GM19397 (cell line): ENCODE measurements around the gene MOSMO.
"Not testable (repeated sequence)": the region's sequence is repeated elsewhere in the genome, so short reads cannot be mapped to it uniquely, and the experiment has no call there.

Experiments used
- ATAC-seq: cut with Tn5 transposase; IDR thresholded peaks from one replicate; pipeline ENCODE4 v1.9.1; 2021; ENCODE audit warnings: mild to moderate bottlenecking, moderate library complexity; ENCODE audit not compliant: unreplicated experiment

MOSMO gene

GRCh38 chr16:22035153-22035552 is 27.2 kb downstream of the MOSMO start:
- ATAC-seq, result no peak

- not testable (repeated sequence) for ATAC-seq
Measured at GRCh38 chr16:22043882-22044281, 36.0 kb downstream of the MOSMO start.

DNA sequence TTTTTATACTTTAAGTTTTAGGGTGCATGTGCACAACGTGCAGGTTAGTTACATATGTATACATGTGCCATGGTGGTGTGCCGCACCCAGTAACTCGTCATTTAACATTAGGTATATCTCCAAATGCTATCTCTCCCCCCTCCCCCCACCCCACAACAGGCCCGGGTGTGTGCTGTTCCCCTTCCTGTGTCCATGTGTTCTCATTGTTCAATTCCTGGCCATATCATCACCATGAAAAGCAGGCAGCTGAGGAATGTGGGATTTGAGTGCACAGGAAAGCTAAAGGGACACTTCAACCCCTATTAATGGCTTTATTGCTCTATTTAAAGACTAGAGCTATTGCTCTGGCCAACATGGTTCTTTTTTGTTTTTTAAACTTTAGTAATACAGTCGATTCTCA is 38.0 kb downstream of the MOSMO start:
- not testable (repeated sequence) for ATAC-seq

DNA sequence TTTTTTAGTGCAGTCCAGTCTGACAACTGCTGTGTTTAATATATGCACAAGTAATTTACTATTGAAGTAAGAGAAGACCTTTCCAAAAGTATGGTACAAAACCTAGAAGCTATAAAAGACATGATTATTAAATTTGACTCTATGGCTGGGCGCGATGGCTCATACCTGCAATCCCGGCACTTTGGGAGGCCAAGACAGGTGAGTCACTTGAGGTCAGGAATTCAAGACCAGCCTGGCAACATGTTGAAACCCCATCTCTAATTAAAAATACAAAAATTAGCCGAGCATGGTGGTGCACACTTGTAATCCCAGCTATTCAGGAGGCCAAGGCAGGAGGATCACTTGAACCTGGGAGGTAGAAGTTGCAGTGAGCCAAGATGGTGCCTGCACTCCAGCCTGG is 43.1 kb downstream of the MOSMO start:
- no peak for ATAC-seq

DNA sequence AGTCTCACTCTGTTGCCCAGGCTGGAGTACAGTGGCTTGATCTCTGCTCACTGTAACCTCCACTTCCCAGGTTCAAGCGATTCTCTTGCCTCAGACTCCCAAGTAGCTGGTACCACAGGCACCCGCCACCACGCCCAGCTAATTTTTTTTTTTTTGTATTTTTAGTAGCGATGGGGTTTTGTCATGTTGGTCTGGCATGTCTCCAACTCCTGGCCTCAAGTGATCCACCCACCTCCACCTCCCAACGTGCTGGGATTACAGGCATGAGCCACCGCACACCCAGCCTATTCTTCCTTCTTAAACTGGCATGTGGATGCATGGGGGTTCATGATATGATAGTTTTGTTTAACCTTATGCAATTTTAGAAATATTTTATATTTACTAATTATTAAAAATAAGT is 45.1 kb downstream of the MOSMO start:
- ATAC-seq, result no peak

DNA sequence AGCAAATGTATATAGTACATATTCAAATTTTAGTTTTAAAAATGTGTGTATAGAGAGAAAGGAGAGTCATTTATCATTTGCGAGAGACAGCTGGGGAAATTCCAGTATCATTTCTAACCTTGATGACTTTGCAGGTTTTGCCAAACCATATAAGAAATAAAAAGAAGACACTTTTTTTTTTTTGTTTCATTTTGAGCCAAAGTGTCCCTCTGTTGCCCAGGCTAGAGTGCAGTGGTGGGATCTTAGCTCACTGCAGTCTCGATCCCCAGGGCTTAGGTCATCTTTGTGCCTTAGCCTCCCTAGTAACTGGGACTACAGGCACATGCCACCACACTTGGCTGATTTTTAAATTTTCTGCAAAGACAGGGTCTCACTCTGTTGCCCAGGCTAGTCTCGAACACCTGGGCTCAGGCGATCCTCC is 46.0 kb downstream of the MOSMO start:
- ATAC-seq, result no peak

DNA sequence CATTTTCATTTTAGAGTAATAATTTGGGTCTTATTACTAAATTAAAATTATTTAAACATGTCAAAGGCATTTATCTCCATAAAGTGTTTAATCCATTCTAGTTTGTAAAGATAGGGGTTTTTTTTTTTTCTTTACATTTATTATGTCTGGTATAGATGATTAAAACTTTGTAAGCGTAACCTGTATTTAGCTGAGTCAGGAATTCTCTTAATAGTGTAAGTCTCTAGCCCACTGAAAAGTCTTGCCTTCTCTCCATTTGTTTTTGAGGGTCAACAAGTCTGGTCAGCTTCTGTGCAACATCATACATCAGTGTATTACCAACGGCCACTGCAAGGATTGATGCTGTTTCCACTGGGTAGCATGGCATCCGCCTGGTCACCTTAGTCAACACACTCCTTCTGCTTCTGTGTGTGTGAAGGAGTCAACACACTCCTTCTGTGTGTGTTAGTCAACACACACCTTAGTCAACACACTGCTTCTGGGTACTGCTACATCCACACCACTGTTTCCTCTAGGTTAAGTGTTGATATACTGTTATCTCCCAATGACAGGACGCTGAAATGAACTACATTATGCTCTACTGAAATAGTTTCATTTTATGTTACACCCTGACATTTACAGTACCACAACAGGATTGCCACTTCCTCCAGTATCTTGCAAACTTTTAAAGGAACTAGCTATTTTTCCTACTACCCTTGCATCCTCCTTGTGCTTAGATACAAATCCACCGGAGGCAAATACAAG is 47.1 kb downstream of the MOSMO start:
- no peak for ATAC-seq

DNA sequence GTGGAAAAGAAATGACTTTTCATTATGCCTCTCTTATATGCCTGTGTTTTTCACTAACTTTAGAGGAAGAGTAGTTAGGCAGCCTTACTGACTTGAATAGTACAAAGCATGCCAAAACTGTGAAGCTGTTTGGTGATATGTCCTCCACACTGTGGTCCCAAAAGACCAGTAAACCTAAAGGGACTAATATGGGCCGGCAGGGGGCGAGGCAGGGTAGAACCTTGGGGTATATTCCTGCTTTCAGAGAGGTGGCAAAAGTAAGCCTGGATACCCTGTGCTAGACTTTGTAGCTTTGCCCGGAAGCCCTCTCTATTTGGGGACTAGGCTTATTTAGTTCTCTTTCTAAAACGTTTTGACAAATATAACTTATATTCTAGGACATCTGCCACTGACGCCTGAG is 48.0 kb downstream of the MOSMO start:
- no peak for ATAC-seq

DNA sequence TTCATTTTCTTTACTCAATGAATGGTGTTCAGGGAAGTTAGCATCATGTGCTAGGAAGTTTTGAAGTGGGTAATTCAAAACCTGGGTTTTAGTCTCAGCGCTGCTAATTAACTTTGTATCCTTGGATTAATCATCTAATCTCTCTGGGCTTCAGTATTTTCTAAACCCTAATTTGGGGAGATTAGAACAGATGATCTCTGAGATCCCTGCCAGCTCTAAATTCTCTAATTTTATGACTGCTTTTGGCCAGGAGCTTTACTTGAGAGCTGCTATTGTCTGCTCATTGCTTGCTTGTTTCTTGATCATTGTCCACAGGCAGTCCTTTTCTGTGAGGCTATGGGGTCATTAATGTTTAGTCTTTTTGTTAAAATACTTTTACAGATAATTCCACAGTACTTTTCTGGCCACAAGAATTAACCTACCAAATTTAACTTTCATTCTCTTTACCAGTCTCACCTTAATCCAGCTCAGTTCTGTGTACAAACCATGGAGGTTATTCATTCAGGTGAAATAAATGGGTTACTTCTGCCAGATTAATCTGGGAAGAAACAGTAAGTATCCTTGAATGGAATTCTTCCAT is 56.1 kb downstream of the MOSMO start:
- ATAC-seq, result no peak

DNA sequence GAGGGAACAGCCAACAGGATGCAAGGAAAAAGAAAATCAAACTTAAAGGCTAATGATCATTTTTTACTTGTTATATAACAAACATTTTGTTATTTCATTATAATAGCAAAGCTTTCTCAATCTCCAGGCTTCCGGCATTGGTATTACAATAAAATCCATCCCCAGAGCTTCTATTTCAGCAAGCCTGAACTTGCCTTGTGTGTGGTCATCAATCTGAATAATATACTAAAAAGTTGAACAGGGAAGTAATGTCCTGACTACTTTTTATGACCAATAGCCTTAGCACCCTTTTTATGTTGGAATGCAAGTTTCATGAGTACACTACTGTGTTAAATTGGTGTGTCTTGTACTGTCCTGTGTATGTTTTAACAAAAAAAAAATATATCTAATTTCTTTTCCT is 57.3 kb downstream of the MOSMO start:
- no peak for ATAC-seq

DNA sequence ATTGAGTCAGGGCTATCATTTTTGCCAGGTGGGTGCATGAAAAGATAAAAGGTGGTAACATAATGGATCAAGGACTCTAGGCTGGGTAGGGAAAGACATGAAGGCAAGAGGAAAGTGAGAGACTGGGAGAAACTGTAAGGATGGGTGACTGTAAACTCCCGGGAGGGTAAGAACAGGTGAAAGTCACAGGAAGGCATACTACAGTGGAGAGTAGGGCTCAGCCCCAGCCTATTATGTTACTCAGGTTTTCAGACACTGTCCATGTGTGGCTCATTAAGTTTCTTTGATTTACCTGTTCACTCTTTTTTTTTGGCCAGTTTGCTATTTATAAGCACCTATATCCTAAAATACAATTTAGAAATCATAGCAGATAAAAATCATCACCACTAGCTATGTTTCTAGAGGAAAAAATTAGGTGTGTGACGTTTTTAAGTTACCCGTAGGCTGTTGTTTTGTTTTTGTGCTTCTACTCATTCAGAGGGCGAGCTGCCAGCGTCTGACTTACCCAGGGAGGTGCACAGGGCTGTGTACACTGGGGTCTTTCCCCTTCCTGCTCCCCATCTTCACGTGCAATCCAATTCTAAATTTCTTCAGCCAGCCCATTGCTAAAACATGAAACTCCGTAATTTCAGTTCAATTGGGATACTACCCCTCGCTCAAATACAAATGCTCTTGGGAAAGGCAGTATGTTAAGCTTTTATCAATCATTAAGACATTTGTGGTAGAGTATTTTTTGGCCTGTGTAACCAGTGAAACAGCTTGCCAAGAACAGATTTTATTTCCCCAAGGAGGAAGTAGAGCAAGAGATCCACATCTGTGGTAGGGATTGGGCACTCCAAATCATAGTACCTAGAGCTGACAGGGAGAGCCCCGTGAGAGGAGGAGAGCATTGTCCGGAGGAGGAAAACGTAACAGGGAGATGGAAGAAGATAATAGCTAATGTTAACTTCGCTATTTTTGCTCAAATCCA is 62.7 kb downstream of the MOSMO start:
- no peak for ATAC-seq

GRCh38 chr16:22071331-22071910 is 63.5 kb downstream of the MOSMO start:
- no peak for ATAC-seq

DNA sequence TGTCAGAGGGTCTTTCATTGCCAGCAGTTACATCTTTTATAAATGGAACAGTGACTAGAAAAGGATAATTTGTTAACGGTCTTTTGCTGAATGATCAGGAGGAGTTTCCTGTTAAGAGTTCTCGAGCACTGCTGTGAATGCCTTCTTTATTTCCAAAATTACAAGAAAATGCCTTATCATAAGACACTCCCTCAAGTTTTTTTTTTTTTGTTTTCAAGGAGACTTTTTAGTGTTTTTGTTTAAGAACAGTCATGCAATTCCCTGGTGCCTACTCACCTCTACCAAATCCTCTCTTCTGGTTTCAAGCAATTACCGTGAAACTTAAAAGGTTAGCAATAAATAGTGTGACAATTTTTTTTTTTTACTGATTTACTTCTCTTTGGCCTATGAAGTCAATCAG is 65.4 kb downstream of the MOSMO start:
- ATAC-seq, result no peak

GRCh38 chr16:22075043-22075757 is 67.3 kb downstream of the MOSMO start:
- no peak for ATAC-seq

- no peak for ATAC-seq
Measured at GRCh38 chr16:22075776-22076175, 67.9 kb downstream of the MOSMO start.

DNA sequence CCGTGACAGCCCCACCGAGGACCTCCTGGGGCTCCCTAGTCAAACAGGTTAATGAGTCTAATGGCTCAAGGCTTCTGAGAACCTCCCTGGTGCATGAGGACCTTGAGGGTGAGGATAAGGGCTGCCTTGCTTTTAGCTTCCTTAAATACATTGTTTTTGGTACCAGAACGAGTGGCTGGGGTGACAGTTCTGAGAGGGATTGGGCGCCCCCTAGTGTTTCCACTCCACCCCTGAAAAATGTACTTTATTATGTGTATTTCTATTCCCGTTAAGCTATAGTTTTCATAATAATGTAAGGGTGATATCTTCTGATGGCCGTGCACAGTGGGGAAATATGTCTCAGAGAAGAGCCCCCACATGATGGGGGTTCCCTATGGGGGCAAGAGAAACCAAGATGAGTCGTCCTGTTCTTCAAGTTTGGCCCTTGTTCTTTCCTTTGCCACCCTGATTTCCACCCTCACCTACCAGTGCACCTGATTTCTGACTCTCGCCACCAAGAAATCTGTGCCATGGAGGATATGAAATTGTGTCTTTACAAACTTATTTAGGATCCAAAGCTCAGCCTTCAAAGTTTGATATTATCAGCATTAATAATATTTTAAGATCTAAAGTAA is 69.9 kb downstream of the MOSMO start:
- no peak for ATAC-seq

DNA sequence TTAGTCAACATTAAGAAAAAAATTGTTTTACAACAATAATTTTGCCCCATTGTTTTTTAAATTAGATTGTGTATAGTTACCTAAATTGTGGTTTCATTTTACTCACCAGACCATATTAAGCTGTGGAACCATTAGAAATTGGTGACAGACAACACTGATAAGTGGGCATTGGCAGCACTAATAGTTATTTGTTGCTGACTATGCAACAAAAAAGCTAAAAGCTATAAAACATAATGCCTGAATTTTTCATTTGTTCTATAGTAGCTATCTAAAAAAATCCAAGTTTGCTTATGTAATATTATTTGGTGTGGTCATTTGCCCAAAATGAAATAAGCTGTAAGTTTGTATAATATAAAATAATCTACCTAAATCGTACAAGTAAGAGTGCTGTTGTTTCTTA is 70.7 kb downstream of the MOSMO start:
- no peak for ATAC-seq

GRCh38 chr16:22081050-22081449 is 73.1 kb downstream of the MOSMO start:
- ATAC-seq, result no peak

DNA sequence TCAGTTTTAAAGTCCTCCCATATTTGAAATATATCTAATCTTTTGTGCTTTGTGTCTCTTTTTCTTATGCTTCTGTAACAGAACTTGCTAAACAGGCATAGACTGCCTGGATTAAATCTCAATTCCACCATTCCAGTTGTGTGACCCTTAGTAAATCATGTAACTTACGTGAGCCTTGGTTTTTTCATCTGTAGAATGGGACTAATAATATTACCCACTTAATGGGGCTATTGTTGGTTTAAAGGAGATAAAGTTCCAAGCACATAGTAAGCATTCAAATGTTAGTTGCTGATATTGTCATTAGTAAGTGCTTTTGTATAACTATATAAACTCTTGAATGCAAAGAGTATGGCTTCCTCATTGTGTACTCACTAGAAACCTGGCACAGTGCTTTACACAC is 78.5 kb downstream of the MOSMO start:
- ATAC-seq, result no peak

GRCh38 chr16:22088642-22089041 is 80.7 kb downstream of the MOSMO start:
- no peak for ATAC-seq
